ENCODE measurements around the gene BATF.

Gene BATF

GRCh38 chr14:75563931-75564330 lies 41.7 kb downstream of the BATF start:
- no peak for DNase-seq

- DNase-seq: no peak
These were observed 42.8 kb downstream of the BATF start for GRCh38 chr14:75565056-75565455.

DNA sequence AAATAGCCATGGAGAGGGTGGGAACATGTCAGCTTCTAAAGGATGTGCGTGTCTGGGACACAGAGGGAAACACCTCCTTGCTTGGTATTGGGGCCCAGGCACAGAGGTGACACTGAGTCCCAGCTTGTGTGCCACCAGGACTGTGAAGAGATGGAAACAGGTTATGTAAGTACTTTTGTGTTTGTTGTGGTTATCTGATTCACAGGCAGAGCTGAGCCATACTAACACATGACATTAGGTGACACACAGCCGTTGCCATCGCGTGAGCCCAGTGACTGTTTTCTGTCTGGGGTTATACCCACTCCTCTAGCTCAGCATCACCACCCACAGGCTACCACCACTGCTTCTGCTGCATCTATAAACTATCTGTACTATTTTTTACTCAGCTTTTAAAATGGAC lies 44.1 kb downstream of the BATF start:
- no peak for DNase-seq

GRCh38 chr14:75566752-75567151 lies 44.5 kb downstream of the BATF start:
- no peak for DNase-seq

- DNase-seq: no peak
These were observed 45.9 kb downstream of the BATF start for GRCh38 chr14:75568140-75568539.

- DNase-seq: no peak
These were observed 46.5 kb downstream of the BATF start for GRCh38 chr14:75568791-75569190.

GRCh38 chr14:75570797-75571196 lies 48.5 kb downstream of the BATF start:
- DNase-seq: no peak

DNA sequence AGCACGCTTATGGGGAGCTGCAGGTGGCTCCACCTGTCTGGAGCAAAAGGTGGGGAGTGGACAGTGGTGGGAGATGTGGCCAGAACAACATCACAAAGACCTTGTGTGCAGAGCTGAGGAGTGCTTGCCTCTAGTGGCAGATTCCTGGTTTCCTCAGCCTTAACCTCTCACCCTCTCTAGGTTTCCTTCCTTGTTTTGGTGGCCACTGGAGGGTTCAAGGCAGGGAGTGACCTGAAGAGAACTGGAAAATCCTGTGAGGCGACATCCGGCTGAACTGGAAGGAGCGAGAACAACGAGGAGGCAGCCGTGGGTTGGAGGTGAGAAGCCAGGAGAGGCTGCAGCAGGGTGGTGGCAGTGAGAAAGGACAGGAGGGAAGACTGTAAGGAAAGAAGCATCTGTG lies 49.8 kb downstream of the BATF start:
- DNase-seq: no peak

DNA sequence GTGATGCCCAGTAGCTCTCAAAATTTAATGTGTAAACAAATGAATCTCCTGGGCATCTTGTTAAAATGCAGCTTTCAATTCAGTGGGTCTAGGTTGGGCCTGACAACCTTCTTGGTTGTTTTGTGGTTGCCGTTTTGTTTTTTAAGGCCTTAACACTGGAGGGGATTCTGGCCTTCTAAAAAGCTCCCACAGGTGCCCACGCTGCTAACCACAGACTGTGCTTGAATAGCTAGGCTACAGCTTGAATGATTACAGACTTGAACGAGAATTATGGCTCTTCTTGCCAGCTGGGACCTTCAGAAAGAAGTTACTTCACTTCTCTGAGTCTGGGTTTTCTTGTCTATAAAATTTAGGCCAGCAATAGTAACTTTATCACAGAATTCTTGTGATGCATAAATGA lies 54.8 kb downstream of the BATF start:
- no peak for DNase-seq

- DNase-seq: peak; percentile 71
These were observed 55.4 kb downstream of the BATF start for GRCh38 chr14:75577729-75578101.

GRCh38 chr14:75578102-75578785 lies 56.0 kb downstream of the BATF start, which contains the start of gene FLVCR2:
Gene FLVCR2 (plus strand): TSS chr14:75578620. CDS start chr14:75578973, 353 bp downstream.
- DNase-seq: peak; percentile 40 to 69

DNA sequence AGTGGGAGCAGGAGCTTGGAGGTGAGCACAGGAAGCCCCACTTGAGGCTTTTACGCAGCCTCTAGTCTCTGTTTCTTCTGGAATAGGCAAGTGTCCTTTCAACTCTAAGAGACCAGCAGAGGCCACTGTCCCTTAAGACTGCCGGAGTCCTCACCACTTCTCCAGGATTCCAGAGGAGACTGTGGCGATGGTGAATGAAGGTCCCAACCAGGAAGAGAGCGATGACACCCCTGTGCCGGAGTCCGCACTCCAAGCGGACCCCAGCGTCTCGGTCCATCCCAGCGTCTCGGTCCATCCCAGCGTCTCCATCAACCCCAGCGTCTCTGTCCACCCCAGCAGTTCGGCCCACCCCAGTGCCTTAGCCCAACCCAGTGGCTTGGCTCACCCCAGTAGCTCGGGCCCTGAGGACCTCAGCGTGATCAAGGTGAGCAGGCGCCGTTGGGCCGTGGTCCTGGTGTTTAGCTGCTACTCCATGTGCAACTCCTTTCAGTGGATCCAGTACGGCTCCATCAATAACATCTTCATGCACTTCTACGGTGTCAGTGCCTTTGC lies 56.6 kb downstream of the BATF start:
- no peak for DNase-seq

GRCh38 chr14:75579338-75579864 lies 57.1 kb downstream of the BATF start:
- no peak for DNase-seq

GRCh38 chr14:75579882-75580281 lies 57.6 kb downstream of the BATF start:
- DNase-seq: no peak

DNA sequence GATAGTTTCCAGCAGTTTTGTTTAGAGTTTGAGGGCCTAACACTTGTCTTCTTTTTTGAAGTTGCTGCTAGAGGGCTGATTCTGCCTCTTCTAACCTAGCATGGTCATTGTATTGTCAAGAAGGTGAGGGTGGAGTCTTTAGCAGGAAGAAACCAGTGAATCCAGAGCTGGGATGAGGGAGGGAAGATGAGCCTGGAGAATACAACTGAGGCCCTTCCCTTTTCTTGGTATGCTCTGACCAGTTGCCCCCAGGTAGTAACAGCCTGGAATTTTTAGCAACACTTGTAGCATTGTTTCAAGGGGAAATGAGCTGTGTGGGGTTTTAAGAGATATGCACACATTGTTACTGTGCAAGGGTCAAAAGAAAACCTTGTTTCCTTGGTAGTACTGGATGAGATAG lies 65.1 kb downstream of the BATF start:
- no peak for DNase-seq

DNA sequence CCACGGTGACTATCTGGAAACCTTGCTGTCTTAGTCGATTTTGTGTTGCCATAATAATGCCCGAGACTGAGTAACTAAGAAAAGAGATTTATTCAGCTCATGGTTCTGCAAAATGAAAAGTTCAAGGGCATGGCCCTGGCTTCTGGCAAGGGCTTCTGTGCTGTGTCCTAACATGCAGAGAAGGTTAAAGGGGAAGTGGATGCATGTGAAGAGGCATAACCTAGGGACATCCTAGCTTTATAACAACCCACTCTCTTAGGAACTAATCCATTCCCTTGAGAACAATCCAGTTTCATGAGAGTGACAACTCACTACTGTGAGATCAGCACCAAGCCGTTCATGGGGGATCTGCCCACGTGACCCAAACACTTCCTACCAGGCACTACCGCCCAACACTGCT lies 67.7 kb downstream of the BATF start:
- no peak for DNase-seq

DNA sequence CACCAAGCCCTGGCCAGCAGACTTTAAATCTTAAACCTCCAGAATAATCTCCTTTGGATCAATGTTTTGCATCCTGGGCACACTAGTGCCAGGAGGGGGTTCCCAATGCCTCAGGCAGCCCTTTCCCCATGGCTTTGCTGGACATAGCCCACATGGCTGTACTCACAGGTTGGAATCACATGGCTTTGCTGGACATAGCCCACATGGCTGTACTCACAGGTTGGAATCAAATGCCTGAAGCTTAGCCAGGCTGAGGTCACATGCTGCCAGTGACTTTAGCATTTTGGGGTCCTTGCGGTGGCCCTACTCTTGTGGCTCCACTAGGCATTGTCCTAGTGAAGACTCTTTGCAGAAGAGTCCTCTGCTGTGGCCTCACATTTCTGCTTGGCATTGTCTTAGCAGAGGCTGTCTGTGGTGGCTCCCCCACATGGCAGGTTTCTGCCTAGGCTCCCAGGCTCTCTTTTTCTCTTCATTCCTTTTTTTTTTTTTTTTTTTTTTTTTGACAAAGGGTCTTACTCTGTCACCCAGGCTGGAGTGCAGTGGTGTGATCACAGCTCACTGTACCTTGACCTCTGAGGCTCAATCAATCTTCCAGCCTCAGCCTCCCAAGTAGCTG lies 69.2 kb downstream of the BATF start:
- DNase-seq: no peak

DNA sequence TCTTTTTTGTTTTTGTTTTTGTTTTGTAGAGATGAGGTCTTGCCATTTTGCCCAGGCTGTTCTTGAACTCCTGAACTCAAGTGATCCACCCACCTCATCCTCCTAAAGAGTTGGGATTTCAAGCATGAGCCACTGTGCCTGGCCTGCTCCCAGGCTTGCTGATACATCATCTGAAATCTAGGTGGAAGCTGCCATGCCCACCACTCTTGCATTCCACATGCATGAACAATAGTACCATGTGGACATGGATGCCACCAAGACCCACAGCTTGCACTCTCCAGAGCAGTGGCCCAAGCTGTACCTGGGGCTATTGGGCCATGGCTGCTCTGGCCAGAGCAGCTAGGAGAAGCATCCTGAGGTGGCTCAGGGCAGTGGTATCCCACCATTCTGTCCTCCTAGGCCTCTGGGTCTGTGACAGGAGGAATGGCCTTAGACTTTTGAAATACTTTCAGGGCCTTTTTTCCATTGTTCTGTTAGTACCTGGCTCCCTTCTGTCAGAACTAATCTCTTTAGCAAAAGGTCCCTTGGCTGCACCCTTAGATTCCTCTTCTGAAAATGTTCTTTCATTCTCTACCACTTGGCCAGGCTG lies 69.8 kb downstream of the BATF start:
- DNase-seq: no peak

GRCh38 chr14:75595226-75595625 lies 73.0 kb downstream of the BATF start:
- no peak for DNase-seq
